ENCODE results near the gene CFAP69.

- TF ChIP-seq BCL11A (IDR thresholded peaks at IDR 0.05; ENCODE audit: low read depth in 2 of 2, low read length in 2 of 2) (no peak), JUND (IDR thresholded peaks at IDR 0.05; ENCODE audit: low read length) (no peak), USF2 (IDR thresholded peaks at IDR 0.05; ENCODE audit: low read length) (no peak)
- TF ChIP-seq, protein P1, sequence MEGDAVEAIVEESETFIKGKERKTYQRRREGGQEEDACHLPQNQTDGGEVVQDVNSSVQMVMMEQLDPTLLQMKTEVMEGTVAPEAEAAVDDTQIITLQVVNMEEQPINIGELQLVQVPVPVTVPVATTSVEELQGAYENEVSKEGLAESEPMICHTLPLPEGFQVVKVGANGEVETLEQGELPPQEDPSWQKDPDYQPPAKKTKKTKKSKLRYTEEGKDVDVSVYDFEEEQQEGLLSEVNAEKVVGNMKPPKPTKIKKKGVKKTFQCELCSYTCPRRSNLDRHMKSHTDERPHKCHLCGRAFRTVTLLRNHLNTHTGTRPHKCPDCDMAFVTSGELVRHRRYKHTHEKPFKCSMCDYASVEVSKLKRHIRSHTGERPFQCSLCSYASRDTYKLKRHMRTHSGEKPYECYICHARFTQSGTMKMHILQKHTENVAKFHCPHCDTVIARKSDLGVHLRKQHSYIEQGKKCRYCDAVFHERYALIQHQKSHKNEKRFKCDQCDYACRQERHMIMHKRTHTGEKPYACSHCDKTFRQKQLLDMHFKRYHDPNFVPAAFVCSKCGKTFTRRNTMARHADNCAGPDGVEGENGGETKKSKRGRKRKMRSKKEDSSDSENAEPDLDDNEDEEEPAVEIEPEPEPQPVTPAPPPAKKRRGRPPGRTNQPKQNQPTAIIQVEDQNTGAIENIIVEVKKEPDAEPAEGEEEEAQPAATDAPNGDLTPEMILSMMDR (IDR thresholded peaks at IDR 0.05; ENCODE audit: control extremely low read depth in 1 of 3, insufficient read depth in 1 of 3, low read depth in 1 of 3, low read length in 3 of 3) = no peak
Measured at GRCh38 chr7:90207956-90208355, 37.0 kb upstream of the CFAP69 start.
